Brain pericyte (primary cell): ENCODE results near the gene PRRT2.
"Not testable (repeated sequence)": the region's sequence is repeated elsewhere in the genome, so short reads cannot be mapped to it uniquely, and the experiment has no call there.

Source experiments
- DNase-seq: peaks from one replicate; pipeline ENCODE4 v3.0.0-alpha.2; 2012; ENCODE audit warnings: low read depth, low spot score

The PRRT2 gene

DNA sequence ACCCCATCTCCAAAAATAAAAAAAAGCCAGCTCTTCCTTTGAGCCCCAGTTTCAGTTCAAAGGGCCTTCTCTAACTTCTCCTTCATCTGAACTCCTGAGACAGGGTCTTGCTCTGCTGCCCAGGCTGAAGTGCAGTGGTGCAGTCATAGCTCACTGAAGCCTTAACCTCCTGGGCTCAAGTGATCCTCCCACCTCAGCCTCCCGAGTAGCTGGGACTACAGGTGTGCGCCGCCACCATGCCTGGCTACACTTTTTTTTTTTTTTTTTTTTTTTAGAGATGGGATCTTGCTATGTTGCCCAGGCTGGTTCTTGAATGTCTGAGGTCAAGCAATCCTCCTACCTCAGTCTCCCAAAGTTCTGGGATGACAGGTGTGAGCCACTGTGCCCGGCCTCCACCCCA, 21.2 kb downstream of the PRRT2 start:
- DNase-seq, result not testable (repeated sequence)

DNA sequence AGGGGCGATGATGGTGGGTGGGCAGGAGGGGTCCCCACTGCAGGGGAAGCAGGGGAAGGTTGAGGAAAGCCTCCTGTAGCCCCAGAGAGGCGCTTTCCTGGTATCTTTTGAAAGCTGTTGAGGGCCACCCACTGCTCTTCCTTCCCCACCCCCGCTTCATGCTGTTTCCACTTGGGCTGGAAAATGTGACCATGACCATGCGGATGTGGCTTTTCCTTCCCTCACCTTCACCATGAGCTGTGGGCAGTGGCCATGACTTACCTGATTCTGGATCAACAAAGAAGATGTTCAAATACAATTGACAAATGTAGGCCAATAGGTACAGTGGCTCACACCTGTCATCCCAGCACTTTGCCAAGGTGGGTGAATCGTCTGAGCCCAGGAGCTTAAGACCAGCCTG, 22.1 kb downstream of the PRRT2 start:
- no peak for DNase-seq

- DNase-seq, result no peak
Measured at GRCh38 chr16:29835926-29836325, 23.9 kb downstream of the PRRT2 start.

DNA sequence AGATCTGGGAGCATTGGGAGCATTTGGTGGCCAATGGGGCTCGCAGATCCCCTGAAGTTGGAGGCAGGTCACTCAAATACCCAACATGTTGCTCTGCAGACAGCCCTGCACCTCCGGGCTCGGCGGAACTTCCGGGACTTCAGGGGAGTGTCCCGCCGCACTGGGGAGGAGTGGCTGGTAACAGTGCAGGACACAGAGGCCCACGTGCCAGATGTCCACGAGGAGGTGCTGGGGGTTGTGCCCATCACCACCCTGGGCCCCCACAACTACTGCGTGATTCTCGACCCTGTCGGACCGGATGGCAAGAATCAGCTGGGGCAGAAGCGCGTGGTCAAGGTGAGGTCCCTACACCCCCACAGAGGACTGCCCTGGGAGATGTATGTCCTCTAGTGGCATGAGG, 24.6 kb downstream of the PRRT2 start:
- DNase-seq, result no peak

DNA sequence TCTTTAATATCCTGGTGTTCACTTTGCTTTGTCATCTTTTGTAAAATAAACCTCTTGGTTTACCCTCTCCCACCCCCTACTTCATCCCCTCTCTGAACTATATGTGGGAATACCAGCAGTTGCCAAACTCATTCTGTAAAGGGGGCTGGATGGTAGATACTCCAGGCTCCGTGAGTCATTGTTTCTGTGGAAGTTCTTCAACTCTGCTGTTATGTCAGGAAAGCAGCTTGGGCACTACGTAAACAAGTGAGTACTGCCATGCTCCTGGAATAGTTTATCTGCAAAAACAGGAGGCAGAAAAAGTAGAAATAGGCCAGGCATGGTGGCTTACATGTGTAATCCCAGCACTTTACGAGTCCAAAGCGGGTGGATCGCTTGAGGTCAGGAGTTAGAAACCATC, 25.8 kb downstream of the PRRT2 start:
- DNase-seq, result no peak

- no peak for DNase-seq
Measured at GRCh38 chr16:29839822-29840221, 27.8 kb downstream of the PRRT2 start.

DNA sequence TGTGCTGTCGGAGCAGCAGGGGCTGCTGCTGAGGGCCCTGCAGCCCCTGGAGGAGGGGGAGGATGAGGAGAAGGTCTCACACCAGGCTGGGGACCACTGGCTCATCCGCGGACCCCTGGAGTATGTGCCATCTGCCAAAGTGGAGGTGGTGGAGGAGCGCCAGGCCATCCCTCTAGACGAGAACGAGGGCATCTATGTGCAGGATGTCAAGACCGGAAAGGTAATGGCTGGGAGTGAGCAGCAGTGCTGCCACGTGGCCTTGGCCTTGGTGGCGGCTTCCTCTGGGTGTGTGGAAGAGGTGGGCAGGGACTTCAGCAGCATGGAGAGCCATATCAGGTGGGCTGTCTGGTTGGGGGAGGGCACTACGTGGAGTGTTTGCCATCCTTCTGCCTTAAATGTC, 28.2 kb downstream of the PRRT2 start:
- no peak for DNase-seq

- DNase-seq, result no peak
Measured at GRCh38 chr16:29841631-29842030, 29.6 kb downstream of the PRRT2 start.

DNA sequence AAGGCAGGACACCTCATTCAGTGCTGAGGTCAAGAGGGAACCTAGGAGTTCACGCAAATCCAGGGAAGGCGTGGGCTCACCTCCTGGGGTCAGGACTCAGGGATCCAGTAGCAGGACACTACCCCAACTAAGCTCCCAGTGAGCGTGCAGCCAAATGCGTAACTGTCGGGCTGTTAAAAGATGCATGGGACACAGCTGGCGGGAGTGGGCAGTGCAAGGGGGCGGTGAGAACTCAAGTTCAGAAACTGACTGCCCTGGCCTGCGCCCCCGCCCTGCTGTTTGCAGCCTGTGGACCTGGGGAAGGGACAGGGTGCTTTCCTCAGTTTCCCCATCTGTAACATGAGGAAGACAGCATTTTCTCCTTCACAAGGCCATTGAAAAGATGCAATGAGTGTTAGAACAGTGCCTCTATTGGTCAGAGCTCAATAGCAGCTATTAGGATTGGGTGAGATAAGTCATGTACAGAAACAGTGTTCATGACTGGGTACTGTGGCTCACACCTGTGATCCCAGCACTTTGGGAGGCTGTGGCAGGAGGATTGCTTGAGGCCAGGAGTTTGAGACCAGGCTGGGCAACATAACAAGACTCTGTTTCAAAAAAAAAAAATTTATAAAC, 30.8 kb downstream of the PRRT2 start:
- DNase-seq, result no peak

DNA sequence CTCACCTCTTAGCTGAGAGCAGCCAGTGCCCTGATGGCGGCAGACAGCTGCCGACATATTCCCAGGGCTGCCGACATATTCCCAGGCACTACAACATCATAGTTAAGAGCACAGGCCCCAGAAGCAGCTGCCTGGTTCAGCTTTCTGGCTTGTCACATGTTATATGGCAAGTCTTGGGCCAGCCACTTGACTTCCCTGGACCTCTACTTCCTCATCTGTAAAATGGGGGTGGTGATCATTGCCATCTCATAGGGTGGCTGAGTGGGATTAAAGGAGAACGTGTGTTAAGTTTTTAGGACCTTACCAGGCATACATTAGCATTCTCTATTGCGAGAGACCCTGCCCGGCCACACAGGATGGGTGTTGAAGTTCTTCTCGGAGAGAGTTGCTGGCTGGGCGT, 31.9 kb downstream of the PRRT2 start:
- DNase-seq, result no peak

- no peak for DNase-seq
Measured at GRCh38 chr16:29844575-29845331, 32.8 kb downstream of the PRRT2 start.

GRCh38 chr16:29845656-29846055, 33.7 kb downstream of the PRRT2 start:
- no peak for DNase-seq

GRCh38 chr16:29848420-29849297, 36.7 kb downstream of the PRRT2 start:
- no peak for DNase-seq

DNA sequence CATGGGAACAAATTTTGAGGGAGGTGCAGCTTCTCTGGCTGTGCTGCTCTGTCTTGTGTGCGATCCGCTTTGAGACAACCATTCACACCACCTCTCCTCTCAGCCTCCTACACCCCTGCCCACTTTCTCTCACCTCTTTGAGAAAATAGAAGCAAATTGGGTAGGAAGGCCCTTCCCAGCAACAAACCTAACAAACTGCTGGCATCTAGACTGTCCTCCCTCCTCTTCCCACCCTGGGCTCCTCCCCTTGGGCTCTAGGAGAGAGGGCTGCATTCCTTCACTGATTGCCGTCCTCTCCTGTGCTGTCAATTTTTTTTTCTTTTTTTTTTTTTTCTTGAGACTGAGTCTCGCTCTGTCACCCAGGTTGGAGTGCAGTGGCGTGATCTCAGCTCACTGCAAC, 37.5 kb downstream of the PRRT2 start:
- no peak for DNase-seq

GRCh38 chr16:29850998-29851397, 39.0 kb downstream of the PRRT2 start:
- DNase-seq, result no peak

DNA sequence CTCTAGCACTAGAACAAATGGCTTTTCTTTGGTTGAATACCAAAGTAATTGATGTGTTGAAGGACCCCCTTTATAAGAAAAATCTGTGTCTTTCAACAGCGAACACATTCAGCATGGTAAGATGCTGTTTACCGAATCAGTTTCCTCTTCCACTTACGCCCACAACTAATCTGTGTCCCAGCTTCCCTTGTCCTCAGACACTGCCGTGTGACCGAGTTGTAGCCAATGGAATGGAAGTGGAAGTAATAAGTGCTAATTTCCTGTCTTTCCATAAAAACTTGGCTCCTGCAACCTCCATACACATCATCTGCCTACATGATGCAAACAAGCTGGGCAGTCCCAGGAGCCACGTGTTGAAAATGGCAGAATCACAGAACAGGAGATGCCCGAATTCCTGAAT, 40.7 kb downstream of the PRRT2 start:
- DNase-seq, result no peak

DNA sequence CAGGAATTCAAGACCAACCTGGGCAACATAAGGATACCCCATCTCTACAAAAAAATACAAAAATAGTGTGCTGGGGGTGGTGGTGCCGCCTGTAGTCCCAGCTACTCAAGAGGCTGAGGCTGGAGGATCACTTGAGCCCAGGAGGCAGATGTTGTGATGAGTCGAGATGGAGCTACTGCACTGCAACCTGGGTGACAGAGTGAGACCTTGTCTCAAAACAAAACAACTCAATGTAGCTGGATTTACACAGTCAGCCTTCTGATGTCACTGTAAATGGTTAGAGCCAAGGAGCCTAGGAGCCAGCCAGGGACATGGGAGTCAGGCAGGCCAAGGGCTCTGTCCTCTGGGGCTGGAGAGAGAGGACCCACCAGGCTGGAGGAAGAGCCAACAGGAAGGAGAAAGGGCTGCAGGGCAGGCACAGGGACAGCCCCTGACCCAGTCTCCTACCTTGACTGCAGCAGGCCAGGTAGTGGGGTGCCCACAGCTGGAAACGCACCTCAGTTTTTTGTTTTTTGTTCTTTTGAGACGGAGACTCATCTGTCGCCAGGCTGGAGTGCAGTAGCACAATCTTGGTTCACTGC, 42.6 kb downstream of the PRRT2 start:
- DNase-seq, result no peak

DNA sequence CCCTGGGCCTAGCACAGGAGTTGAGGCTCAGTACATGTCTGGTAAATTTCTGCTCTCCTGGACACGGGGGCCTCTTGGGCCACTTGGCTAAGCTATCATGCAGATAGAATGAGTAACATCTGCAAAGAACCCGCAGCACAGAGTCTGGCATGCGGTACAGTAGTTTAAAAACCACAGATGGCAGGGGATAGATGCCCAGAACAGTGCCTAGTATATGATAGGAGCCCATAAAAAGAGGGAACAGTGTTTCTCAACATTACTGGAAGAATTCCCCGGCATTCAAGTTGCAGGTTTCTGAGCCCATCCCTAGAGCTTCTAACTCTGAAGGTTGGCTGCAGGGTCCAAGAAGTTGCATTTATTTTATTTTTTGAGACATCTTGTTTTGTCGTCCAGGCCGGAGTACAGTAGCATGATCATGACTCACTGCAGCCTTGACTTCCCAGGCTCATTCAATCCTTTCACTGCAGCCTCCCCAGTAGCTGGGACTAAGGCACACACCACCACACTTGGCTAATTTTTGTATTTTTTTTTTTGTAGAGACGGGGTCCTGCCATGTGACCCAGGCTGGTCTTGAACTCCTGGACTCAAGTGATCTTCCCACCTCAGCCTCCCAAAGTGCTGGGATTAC, 45.3 kb downstream of the PRRT2 start:
- DNase-seq, result no peak

- DNase-seq, result no peak
Measured at GRCh38 chr16:29858149-29858849, 46.3 kb downstream of the PRRT2 start.

- no peak for DNase-seq
Measured at GRCh38 chr16:29858974-29859373, 47.0 kb downstream of the PRRT2 start.

DNA sequence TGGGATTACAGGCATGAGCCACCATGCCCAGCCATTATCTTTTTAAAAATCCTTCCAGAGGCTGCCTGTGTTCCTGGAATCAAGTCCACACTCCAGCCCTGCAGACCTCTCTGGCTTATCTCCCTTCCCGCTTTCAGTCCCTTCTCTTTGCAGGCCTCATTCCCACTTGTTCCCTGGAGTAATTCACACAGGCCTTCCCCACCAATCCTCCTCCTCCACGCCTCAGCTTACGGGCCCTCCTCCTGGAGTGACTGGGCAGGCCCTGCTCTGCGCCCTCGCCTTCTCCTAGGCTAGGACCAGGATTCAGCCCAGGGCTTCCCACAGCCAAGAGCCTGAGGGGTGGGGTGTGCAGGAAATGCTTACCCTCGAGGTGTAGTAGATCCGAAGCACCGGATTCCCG, 48.2 kb downstream of the PRRT2 start:
- DNase-seq, result no peak
